CD8-positive, alpha-beta memory T cell (primary cell): ENCODE results near the gene TMEM259. TPM values are rescaled to one million over a fixed set of nuclear protein-coding genes. Genes with fewer than 3 reads are reported as not detected.

ENCODE experiments used
- CTCF ChIA-PET: fragments of 350-600 bp; sonication (Branson Sonifier 250); formaldehyde crosslinking; loops from one replicate; lab custom pipeline; 2021; ENCODE audit warnings: antibody characterized with exemption; lab: Charles Lee
- POLR2A ChIA-PET: fragments of 350-600 bp; sonication (Branson Sonifier 250); formaldehyde crosslinking; loops from one replicate; lab custom pipeline; 2021; ENCODE audit warnings: antibody characterized with exemption; lab: Charles Lee
- DNase-seq, 5 donors: peaks; one replicate each; pipeline versions ENCODE4 v3.0.0 to v3.0.0-alpha.2; 2020 to 2022; ENCODE audit warnings: mixed read lengths in 1 of 5
- H3K27ac ChIP-seq: one replicate; pipeline ENCODE4 v1.7.0; 2013; ENCODE audit warnings: low read depth, mild to moderate bottlenecking, low read length, moderate library complexity
- H3K27me3 ChIP-seq: 2 replicates; pipeline ENCODE4 v1.7.0; 2013; ENCODE audit warnings: low read length, mild to moderate bottlenecking; ENCODE audit not compliant: insufficient read depth, poor library complexity, severe bottlenecking
- H3K36me3 ChIP-seq: 2 replicates; pipeline ENCODE4 v1.7.0; 2013; ENCODE audit warnings: mild to moderate bottlenecking, low read length, moderate library complexity; ENCODE audit not compliant: insufficient read depth
- H3K4me1 ChIP-seq: 2 replicates; pipeline ENCODE4 v1.7.0; 2013; ENCODE audit warnings: mild to moderate bottlenecking, low read length, moderate library complexity; ENCODE audit not compliant: insufficient read depth
- H3K4me3 ChIP-seq: 2 replicates; pipeline ENCODE4 v1.7.0; 2013; ENCODE audit warnings: mild to moderate bottlenecking, low read length
- H3K9me3 ChIP-seq: 2 replicates; pipeline ENCODE4 v1.7.0; 2013; ENCODE audit warnings: mild to moderate bottlenecking, low read length
- H3K27ac Mint-ChIP-seq, 8 donors: one replicate each; pipeline ENCODE4 v1.8.0; 2020 to 2021; ENCODE audit warnings: mixed read lengths in 8 of 8, mild to moderate bottlenecking in 6 of 8, inconsistent platforms in 3 of 8, moderate library complexity in 3 of 8
- H3K27me3 Mint-ChIP-seq, 2 donors: one replicate each; pipeline ENCODE4 v1.8.0; 2020 to 2021; ENCODE audit warnings: mixed read lengths in 2 of 2, mild to moderate bottlenecking in 1 of 2, moderate library complexity in 1 of 2
- H3K36me3 Mint-ChIP-seq, 3 donors: one replicate each; pipeline ENCODE4 v1.8.0; 2020 to 2021; ENCODE audit warnings: mixed read lengths in 3 of 3, inconsistent platforms in 1 of 3, mild to moderate bottlenecking in 1 of 3
- H3K4me1 Mint-ChIP-seq, 3 donors: one replicate each; pipeline ENCODE4 v1.8.0; 2020 to 2021; ENCODE audit warnings: mixed read lengths in 3 of 3, inconsistent platforms in 1 of 3, mild to moderate bottlenecking in 1 of 3
- H3K4me3 Mint-ChIP-seq, 7 donors: one replicate each; pipeline ENCODE4 v1.8.0; 2020 to 2021; ENCODE audit warnings: mixed read lengths in 7 of 7, mild to moderate bottlenecking in 6 of 7, moderate library complexity in 4 of 7, inconsistent platforms in 2 of 7
- H3K9me3 Mint-ChIP-seq, 5 donors: one replicate each; pipeline ENCODE4 v1.8.0; 2020 to 2022; ENCODE audit warnings: mixed read lengths in 5 of 5, mild to moderate bottlenecking in 3 of 5, moderate library complexity in 2 of 5, inconsistent platforms in 1 of 5
- polyA plus RNA-seq: library from polyadenylated mRNA; unstranded; fragments of 300-500 nt; fragmentation: Illumina TruSeq; gene quantifications from one replicate; pipeline ENCODE4 v1.2.3, GENCODE V29; 2021
- total RNA-seq, 2 experiments: library from RNA; stranded (reverse); gene quantifications; one replicate each; pipeline ENCODE4 v1.2.3, GENCODE V29; 2021

TMEM259 gene
- total and polyA plus RNA-seq, 3 experiments from 2014 or later = 84.6 to 157 (median 151) TPM

DNA sequence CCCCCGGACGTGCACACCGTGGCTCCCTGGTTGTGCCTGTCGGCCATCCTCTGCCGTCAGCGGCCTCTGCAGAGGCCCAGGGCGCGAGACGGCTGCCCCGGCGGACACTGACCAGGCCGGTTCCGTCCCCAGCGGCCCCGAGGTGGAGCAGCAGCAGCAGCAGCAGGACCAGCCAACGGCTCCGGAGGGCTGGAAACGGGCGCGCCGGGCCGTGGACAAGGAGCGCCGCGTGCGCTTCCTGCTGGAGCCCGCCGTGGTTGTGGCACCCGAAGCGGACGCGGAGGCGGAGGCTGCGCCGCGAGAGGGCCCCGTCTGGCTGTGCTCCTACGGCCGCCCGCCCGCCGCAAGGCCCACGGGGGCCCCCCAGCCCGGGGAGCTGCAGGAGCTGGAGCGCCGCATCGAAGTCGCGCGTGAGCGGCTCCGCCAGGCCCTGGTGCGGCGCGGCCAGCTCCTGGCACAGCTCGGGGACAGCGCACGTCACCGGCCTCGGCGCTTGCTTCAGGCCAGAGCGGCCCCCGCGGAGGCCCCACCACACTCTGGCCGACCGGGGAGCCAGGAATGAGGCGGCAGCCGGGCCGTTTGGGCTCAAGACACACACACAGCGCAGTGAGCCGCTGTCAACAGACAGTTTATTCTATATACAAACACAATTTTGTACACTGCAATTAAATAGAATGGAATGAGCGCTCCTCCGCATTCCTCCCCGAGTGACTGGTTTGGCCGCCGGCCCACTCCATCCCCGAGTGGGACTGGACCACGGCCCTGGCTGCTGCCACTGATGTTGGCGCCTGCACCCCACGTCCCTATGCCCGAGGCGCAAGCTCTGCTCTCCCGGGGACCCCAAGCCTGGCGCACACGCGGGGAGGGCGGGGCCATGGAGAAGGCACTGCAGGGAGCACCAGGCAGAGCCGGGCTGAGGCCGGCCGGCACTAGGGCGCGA, 11.6 kb downstream of the TMEM259 start:
- no peaks in the 10 kb centered on the region for H3K4me1 ChIP-seq
- ChIA-PET POLR2A (interaction anchor here (0.6 kb wide), 1 partner anchor 20 kb away, joined by 4 read pairs; no protein-coding TSS in a partner anchor), CTCF (interaction anchor here (0.9 kb wide), 1 partner anchor 10 kb away, joined by 4 read pairs; no protein-coding TSS in a partner anchor)
- no peaks in the 10 kb centered on the region for H3K27me3 ChIP-seq
- H3K4me3 ChIP-seq = no peak overlapping the region
- H3K9me3 ChIP-seq = no peaks in the 10 kb centered on the region
- no peak overlapping the region for H3K27ac ChIP-seq
- peaks cover 0 to 30% (median 0%) of the 10 kb centered on the region in 3 donors for H3K36me3 Mint-ChIP-seq
- H3K4me1 Mint-ChIP-seq = peaks cover 0 to 4% (median 3%) of the 10 kb centered on the region in 3 donors
- H3K4me3 Mint-ChIP-seq = no peak overlapping the region
- no peaks in the 10 kb centered on the region for H3K9me3 Mint-ChIP-seq
- no peak overlapping the region for H3K27ac Mint-ChIP-seq
- DNase-seq = no peak
- peaks cover 0 to 2% of the 10 kb centered on the region in 2 donors for H3K27me3 Mint-ChIP-seq
- H3K36me3 ChIP-seq = no peaks in the 10 kb centered on the region

DNA sequence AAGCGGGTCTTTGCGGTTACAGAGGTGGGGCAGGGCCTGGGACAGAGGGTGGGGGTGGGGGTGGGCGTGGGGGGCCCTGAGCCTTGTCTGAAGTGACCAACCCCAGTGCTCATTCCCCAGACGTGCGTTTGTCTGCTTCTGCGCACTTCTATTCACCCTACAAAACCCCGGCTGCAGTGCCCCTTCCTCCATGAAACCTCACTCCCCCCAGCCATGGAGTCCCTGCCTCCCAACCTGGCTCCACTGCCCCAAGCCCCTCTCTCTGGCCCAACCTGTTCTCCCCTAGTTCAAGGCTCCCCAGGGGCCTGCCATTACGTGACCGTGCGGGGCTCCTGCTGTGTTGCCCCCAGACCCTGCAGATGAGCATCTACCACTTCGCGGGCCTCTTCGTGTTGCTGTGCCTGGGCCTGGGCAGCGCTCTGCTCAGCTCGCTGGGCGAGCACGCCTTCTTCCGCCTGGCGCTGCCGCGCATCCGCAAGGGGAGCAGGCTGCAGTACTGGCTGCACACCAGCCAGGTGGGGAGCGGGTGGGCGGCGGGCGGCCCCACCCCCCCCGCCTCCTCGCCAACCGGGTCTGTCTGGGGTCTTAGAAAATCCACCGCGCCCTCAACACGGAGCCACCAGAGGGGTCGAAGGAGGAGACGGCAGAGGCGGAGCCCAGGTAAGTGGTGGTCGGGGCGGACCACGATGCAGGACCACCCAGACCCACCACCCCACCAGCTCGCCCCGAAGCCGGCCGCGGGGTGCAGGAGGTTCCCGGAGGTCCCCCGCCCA, 12.5 kb downstream of the TMEM259 start:
- ChIA-PET POLR2A (no interaction called here), CTCF (no interaction called here)
- no peaks in the 10 kb centered on the region for H3K4me1 ChIP-seq
- H3K27ac ChIP-seq = no peak overlapping the region
- H3K27ac Mint-ChIP-seq = peak overlapping the region in 2 of 8 donors; percentile 8 to 64
- peak overlapping the region in 1 of 7 donors; percentile 40 for H3K4me3 Mint-ChIP-seq
- no peak for DNase-seq
- peaks cover 0 to 22% (median 0%) of the 10 kb centered on the region in 3 donors for H3K36me3 Mint-ChIP-seq
- no peaks in the 10 kb centered on the region for H3K36me3 ChIP-seq
- H3K4me3 ChIP-seq = no peak overlapping the region
- H3K9me3 Mint-ChIP-seq = no peaks in the 10 kb centered on the region
- H3K27me3 Mint-ChIP-seq = peaks cover 0 to 2% of the 10 kb centered on the region in 2 donors
- no peaks in the 10 kb centered on the region for H3K4me1 Mint-ChIP-seq
- no peaks in the 10 kb centered on the region for H3K9me3 ChIP-seq
- no peaks in the 10 kb centered on the region for H3K27me3 ChIP-seq

DNA sequence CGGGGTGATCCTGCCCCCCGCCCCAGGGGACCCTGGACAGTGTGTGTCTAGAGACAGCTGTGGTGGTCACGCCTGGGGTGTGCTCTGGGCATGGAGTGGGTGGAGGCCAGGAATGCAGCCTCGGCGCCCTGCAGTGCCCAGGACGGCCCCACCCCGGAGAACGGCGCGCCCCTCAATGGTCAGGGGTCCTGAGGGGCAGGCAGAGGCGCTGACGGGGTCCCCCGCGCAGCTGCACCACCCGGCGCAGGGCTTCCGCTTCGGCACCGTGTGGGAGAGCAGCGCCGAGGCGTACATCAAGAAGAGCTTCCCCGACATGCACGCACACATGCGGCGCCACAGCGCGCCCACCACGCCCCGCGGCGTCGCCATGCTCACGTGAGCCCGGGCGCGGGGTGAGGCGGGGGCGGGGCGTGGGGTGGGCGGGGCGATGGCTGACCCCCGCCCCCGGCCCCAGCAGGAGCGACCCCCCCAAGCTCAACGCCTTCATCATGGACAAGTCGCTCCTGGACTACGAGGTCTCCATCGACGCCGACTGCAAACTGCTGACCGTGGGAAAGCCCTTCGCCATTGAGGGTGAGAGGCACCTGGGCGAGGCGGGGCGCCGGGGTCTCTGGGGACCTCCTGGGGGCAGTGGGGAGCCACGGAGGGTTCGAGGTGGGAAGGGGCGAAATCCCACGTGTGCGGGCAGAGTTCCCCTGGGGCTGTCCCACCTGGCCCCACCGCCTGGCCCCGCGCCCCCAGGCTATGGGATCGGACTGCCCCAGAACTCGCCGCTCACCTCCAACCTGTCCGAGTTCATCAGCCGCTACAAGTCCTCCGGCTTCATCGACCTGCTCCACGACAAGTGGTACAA, 13.3 kb downstream of the TMEM259 start:
- DNase-seq = no peak
- CTCF ChIA-PET = interaction anchor here (0.7 to 1.0 kb wide), 3 partner anchors 8 to 84 kb away, joined by 3 read pairs; no protein-coding TSS in a partner anchor
- Mint-ChIP-seq H3K9me3 (no peaks in the 10 kb centered on the region), H3K4me3 (peak overlapping the region in 1 of 7 donors; percentile 40), H3K4me1 (no peaks in the 10 kb centered on the region), H3K36me3 (peaks cover 0 to 16% (median 0%) of the 10 kb centered on the region in 3 donors), H3K27me3 (peaks cover 2% of the 10 kb centered on the region in 2 donors), H3K27ac (no peak overlapping the region)
- H3K9me3 ChIP-seq = no peaks in the 10 kb centered on the region
- H3K4me1 ChIP-seq = no peaks in the 10 kb centered on the region
- POLR2A ChIA-PET = interaction anchor here (0.6 kb wide), 1 partner anchor 10 kb away, joined by 3 read pairs; no protein-coding TSS in a partner anchor
- no peak overlapping the region for H3K27ac ChIP-seq
- no peaks in the 10 kb centered on the region for H3K27me3 ChIP-seq
- no peak overlapping the region for H3K4me3 ChIP-seq
- no peaks in the 10 kb centered on the region for H3K36me3 ChIP-seq

DNA sequence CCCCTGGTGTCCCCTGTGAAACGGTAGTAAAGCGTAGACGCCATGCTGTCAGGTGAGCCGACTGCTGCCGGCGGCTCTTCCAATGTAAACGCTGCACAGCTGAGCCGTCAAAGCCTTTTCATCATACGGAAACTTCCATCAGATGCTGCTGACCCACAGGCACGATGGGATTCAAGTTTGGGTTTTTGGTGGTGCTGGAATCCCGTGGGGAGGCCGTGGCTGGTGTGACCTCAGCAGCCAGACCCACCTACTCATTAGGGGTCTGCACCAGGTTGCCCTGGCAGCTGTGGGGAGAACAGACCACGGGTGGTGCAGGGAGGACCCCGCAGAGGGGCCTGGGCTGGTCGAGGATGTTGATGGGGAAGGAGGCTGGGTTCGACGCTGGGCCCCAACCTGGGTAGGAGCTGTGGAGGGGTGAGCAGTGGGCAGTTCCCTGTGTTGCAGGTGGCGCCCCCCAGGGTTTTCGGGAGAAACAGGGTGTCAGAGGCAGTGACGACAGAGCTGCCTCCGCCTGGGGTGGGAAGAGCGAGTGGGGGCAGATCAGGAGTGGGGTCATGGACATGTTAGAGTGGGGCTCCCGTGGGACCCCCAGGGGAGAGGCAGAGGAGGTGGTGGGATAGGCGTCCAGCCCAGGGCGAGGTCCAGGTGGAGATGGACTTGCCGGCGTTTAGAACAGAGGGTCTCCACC, 14.1 kb downstream of the TMEM259 start:
- Mint-ChIP-seq H3K36me3 (peaks cover 0 to 15% (median 0%) of the 10 kb centered on the region in 3 donors), H3K27me3 (peaks cover 4% of the 10 kb centered on the region in 2 donors), H3K4me3 (no peak overlapping the region), H3K9me3 (no peaks in the 10 kb centered on the region), H3K27ac (no peak overlapping the region), H3K4me1 (no peaks in the 10 kb centered on the region)
- CTCF ChIA-PET = interaction anchor here (0.7 to 1.0 kb wide), 3 partner anchors 9 to 84 kb away, joined by 3 read pairs; no protein-coding TSS in a partner anchor
- Histone ChIP-seq H3K9me3 (no peaks in the 10 kb centered on the region), H3K4me1 (peaks cover under 1% of the 10 kb centered on the region), H3K36me3 (no peaks in the 10 kb centered on the region), H3K4me3 (no peak overlapping the region), H3K27me3 (no peaks in the 10 kb centered on the region), H3K27ac (no peak overlapping the region)
- DNase-seq = no peak
- POLR2A ChIA-PET = no interaction called here

DNA sequence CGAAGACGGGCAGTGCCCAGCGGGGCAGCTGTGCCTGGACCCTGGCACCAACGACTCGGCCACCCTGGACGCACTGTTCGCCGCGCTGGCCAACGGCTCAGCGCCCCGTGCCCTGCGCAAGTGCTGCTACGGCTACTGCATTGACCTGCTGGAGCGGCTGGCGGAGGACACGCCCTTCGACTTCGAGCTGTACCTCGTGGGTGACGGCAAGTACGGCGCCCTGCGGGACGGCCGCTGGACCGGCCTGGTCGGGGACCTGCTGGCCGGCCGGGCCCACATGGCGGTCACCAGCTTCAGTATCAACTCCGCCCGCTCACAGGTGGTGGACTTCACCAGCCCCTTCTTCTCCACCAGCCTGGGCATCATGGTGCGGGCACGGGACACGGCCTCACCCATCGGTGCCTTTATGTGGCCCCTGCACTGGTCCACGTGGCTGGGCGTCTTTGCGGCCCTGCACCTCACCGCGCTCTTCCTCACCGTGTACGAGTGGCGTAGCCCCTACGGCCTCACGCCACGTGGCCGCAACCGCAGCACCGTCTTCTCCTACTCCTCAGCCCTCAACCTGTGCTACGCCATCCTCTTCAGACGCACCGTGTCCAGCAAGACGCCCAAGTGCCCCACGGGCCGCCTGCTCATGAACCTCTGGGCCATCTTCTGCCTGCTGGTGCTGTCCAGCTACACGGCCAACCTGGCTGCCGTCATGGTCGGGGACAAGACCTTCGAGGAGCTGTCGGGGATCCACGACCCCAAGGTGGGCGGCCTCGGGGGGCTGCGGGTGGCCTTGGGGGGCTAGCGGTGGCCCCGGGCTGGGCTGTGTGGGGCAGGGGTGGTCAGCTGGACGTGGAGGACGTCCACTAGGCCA, 15.9 kb downstream of the TMEM259 start:
- POLR2A ChIA-PET = interaction anchor here (0.6 to 1.5 kb wide), 2 partner anchors 8 to 618 kb away, joined by 3 read pairs; no protein-coding TSS in a partner anchor
- peaks cover 0 to 9% (median 0%) of the 10 kb centered on the region in 3 donors for H3K36me3 Mint-ChIP-seq
- H3K9me3 Mint-ChIP-seq = no peaks in the 10 kb centered on the region
- Histone ChIP-seq H3K27ac (no peak overlapping the region), H3K36me3 (no peaks in the 10 kb centered on the region), H3K9me3 (no peaks in the 10 kb centered on the region), H3K4me1 (peaks cover 11% of the 10 kb centered on the region), H3K27me3 (peaks cover 10% of the 10 kb centered on the region), H3K4me3 (no peak overlapping the region)
- DNase-seq = no peak
- no peak overlapping the region for H3K27ac Mint-ChIP-seq
- CTCF ChIA-PET = interaction anchor here (0.9 kb wide), 1 partner anchor 23 kb away, joined by 3 read pairs; no protein-coding TSS in a partner anchor
- no peak overlapping the region for H3K4me3 Mint-ChIP-seq
- peaks cover 0 to 6% (median 0%) of the 10 kb centered on the region in 3 donors for H3K4me1 Mint-ChIP-seq
- peaks cover 9 to 10% of the 10 kb centered on the region in 2 donors for H3K27me3 Mint-ChIP-seq

DNA sequence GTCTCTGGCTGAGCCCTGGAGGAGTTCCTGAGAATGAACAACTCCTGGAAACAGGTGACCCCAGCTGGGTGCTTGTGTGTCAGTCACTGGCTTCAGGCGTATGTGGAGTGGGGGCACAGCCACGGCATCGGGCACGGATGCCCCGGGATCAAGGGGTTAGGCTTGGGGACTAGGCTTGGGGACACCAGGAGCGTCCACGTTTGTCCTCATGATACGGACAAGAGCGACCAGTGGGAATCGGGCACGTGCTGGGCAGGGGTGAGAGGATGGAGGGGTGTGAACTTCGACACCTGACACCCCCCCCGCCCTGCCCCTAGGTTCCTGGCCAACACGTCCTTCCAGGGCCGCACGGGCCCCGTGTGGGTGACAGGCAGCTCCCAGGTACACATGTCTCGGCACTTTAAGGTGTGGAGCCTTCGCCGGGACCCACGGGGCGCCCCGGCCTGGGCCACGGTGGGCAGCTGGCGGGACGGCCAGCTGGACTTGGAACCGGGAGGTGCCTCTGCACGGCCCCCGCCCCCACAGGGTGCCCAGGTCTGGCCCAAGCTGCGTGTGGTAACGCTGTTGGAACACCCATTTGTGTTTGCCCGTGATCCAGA, 16.6 kb downstream of the TMEM259 start:
- H3K27ac ChIP-seq = no peak overlapping the region
- peaks cover 10 to 14% of the 10 kb centered on the region in 2 donors for H3K27me3 Mint-ChIP-seq
- H3K4me3 Mint-ChIP-seq = no peak overlapping the region
- H3K9me3 Mint-ChIP-seq = no peaks in the 10 kb centered on the region
- CTCF ChIA-PET = no interaction called here
- peaks cover 12% of the 10 kb centered on the region for H3K27me3 ChIP-seq
- no peak for DNase-seq
- peaks cover 11% of the 10 kb centered on the region for H3K4me1 ChIP-seq
- H3K9me3 ChIP-seq = no peaks in the 10 kb centered on the region
- peaks cover 0 to 4% (median 0%) of the 10 kb centered on the region in 3 donors for H3K36me3 Mint-ChIP-seq
- H3K4me1 Mint-ChIP-seq = peaks cover 0 to 8% (median under 1%) of the 10 kb centered on the region in 3 donors
- H3K4me3 ChIP-seq = no peak overlapping the region
- H3K27ac Mint-ChIP-seq = no peak overlapping the region
- no peaks in the 10 kb centered on the region for H3K36me3 ChIP-seq
- POLR2A ChIA-PET = interaction anchor here (0.8 to 1.5 kb wide), 2 partner anchors 8 to 15 kb away, joined by 3 read pairs; no protein-coding TSS in a partner anchor
